Stimulated activated CD8-positive, alpha-beta memory T cell treated with anti-CD3 and anti-CD28 coated beads, Interleukin-7, amount 100 ng/mL, for 4 hours (primary cell): ENCODE measurements around the gene PGR.
"Not testable (repeated sequence)": the region's sequence is repeated elsewhere in the genome, so short reads cannot be mapped to it uniquely, and the experiment has no call there.

Source experiments
- DNase-seq, 2 donors: peaks; one replicate each; pipeline ENCODE4 v3.0.0-alpha.2; 2020; ENCODE audit warnings: low read depth in 2 of 2

Gene PGR

DNA sequence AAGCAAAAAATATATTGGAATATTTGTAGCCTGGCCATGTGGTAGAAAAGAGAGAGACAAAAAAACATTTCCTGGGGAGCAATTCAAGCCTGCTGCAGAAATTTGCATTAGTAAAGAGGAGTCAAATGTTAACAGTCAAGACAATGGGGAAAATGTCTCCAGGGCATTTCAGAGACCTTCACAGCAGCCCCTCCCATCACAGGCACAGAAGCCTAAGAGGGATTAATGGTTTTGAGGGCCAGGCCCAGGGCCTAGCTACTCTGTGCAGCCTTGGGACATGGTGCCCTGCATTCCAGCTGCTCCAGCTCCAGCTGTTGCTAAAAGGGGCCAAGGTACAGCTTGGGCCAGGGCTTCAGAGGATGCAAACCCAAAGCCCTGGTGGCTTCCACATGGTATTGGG is 46.8 kb downstream of the PGR start:
- DNase-seq, result no peak

DNA sequence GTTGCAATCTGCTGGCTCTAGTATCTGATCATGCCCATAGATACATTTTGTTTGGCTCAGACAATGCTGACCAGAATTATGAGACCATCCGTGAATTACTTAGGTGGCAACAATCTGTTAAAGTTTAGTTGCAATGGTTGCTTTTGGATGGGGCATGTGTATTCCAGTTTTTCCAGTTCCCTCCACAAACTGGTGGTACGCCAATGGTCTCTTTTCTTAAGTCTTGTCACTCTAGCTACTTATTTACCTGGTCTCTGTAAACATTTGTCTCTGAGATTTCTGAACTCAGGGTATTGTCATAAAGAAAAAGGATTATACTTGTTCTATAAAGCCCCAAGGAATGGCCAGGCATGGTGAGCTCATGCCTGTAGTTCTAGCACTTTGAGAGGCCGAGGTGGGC is 65.9 kb downstream of the PGR start:
- DNase-seq, result no peak

DNA sequence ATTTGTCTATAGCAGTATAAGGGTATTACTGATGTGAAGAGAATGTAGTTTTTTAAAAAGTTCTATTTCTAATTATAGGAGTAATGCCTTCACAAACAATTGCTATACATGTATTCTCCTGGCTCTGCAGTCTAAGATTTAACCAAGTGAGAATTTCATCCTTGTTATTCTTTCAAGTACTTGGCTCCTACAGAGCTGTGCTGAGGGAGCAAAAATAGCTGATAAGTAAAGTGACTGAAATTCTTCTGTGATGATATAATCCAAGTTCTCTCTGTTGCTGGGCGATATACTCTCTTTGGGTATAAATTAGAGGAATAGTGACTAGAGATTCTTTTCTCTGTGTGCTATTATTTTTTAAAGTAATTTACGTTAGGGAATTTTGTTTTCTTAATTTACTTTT is 68.0 kb downstream of the PGR start:
- DNase-seq, result no peak

- no peak for DNase-seq
Observed at GRCh38 chr11:101059331-101059730, 70.3 kb downstream of the PGR start.

DNA sequence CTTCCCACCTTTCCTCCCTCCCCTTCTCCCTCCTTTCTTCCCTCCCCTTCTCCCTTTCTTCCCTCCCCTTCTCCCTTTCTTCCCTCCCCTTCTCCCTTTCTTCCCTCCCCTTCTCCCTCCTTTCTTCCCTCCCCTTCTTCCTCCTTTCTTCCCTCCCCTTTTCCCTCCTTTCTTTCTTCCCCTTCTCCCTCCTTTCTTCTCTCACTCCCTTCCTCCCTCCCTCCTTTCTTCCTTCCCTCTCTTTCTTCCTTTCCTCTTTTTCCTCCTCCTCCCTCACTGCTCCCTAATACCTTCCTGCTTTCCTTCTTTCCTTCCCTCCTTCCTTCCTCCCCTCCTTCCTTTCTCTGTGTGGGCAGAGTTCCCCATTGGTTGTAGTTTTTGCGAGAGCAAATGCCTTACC is 76.1 kb downstream of the PGR start:
- DNase-seq, result no peak

- DNase-seq, result no peak
Observed at GRCh38 chr11:101051677-101052076, 77.9 kb downstream of the PGR start.

GRCh38 chr11:101049813-101050212 is 79.8 kb downstream of the PGR start:
- DNase-seq, result no peak

DNA sequence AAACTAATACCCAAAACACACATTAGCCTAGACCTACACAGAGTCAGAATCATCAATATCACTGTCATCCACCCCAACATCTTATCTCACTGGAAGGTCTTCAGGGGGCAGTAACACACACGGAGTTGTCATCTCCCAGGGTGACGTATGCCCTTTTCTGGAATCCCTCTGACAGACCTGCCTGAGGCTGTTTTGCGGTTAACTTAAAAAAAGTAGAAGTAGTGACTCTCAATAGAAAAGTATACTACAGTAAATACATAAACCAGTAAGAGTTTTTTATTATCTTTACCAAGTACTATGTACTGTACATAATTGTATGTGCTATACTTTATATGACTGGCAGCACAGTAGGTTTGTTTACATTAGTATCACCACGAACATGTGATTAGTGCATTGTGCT is 80.5 kb downstream of the PGR start:
- DNase-seq, result no peak

GRCh38 chr11:101048479-101048878 is 81.1 kb downstream of the PGR start:
- no peak for DNase-seq

GRCh38 chr11:101046947-101047346 is 82.7 kb downstream of the PGR start:
- no peak for DNase-seq

DNA sequence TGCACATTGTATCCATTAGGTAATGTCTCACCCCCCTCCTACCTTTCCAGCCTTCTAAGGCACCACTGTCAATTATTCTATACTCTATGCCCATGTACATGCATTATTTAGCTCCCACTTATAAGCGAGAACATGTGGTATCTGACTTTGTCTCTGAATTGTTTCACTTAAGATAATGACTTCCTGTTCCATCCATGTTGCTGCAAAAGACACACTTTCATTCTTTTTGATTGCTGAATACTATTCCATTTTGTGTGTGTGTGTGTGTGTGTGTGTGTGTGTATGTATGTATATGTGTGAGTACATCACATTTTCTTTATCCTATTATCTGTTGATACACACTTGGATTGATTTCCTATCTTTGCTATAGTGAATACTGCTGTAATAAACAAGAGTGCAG is 84.2 kb downstream of the PGR start:
- no peak for DNase-seq

DNA sequence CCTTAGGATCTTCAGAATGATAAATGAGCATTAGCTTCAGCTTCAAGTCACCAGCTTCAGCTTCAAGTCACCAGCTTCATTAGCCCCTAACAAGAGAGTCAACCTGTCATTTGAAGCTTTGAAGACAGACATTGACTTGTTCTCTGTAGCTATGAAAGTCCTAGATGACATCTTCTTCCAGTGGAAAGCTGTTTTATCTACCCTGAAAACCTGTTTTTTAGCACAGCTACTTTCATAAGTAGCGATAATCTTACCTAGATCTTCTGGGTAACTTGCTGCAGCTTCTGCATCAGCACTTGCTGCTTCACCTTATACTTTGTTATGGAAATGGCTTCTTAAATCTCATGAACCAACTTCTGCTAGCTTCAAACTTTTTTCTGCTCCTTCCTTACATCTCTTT is 85.7 kb downstream of the PGR start:
- no peak for DNase-seq

DNA sequence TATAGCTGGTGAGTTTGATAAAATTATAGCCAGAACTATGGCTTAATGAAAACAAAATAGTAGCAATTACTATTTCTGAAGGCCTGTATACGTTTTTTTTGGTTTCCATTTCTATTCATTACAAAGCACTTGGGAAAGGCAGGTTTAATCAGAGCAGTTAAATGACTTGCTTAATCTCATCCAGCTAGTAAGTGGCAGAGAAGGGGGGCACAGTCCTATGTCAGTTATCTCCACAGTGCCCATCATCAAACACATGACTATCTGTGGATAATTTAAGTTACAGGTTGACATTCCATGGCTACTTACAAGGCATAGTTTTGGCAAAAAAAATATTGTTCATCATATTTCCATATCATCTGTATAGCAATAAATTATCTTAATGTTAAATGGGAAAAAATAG is 93.7 kb downstream of the PGR start:
- no peak for DNase-seq

DNA sequence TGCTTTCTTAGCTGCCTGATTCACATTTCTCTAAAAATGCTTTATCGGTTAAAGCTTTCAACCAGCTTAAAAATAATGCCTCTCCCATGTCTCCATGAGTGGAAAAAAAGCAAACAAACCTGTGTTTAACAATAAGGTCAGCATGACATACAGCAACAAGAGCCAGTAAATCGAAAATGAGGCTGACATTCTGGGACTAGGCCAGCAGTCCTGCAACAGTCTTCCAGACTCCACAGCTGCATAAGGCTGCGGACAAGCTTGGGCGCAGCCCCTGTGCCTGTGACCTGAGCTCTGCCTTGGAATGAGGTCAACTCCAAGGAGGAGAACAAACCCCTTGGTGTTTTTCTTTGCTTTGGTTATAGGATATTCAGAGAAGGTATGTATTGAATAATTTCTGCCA is 95.5 kb downstream of the PGR start:
- no peak for DNase-seq

DNA sequence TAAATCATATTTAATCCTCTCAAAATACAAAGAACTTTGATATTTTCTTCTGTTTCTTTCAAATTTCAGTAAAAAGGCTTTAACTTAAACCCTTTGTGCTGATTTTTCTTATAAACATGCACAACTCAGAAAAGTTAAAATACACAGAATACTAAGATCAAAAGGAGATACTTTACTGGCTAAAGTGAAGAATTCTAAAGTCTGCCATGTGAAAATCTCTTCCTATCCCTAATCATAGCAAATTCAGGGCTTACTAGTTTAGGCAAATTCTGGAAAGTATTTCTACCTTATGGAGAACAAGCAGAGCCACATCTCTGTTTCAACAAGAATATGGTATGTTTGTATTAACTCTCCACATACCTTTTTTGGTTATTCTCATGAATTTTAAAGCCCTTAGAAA is 96.6 kb downstream of the PGR start:
- no peak for DNase-seq

DNA sequence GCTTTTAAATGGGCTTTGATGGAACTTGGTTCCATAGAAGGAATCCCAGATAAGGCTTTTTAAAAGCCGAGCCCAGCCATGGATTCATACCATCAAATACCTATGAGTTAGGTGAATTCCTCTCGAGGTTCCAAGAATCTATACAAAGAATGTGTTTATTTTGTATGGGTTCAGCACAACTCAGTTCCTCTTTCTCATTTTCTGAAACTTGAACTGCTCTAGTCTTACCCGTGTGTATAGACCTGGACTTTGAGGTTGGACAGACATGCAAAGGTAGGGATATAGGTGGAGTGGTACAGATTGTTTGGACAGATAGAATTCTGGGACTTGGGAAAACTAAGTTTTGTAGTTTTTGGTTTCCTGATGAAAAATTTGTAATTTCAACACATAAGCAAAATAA is 97.9 kb downstream of the PGR start:
- no peak for DNase-seq

GRCh38 chr11:101030692-101031091 is 98.9 kb downstream of the PGR start:
- no peak for DNase-seq

GRCh38 chr11:101030015-101030414 is 99.6 kb downstream of the PGR start:
- DNase-seq, result no peak

DNA sequence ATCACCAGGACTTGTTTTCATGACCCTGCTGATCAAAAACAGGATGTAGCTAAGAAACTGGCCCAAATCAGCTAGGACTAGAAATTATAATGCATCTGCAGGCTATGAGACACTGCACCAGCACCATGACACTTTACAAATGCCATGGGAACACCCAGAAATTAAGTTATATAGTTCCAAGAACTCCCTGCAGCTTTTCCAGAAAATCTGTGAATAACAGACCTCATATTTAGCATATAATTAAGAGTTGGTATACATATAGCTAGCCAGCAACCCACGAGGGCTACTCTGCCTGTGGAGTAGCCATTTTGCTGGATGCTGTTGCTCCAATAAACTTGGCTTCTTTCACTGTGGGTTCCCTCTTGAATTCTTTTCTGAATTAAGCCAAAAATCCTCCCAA is 101.0 kb downstream of the PGR start:
- DNase-seq, result no peak

- DNase-seq, result no peak
Observed at GRCh38 chr11:101022256-101022655, 107.4 kb downstream of the PGR start.

GRCh38 chr11:101019870-101020269 is 109.7 kb downstream of the PGR start:
- DNase-seq, result no peak

- no peak for DNase-seq
Observed at GRCh38 chr11:101014600-101015285, 114.9 kb downstream of the PGR start.

DNA sequence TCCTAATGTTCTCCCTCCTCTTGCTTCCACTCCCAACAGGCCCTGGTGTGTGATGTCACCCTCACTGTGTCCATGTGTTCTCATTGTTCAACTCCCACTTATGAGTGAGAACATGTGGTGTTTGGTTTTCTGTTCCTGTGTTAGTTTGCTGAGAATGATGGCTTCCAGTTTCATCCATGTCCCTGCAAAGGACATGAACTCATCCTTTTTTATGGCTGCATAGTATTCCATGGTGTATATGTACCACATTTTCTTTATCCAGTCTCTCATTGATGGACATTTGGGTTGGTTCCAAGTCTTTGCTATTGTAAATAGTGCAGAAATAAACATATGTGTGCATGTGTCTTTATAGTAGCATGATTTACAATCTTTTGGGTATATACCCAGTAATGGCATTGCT is 115.9 kb downstream of the PGR start:
- not testable (repeated sequence) for DNase-seq

GRCh38 chr11:101011881-101012280 is 117.7 kb downstream of the PGR start:
- no peak for DNase-seq
